Liver (tissue), 9 donors: ENCODE data around the gene DENND1C. TPM values are rescaled to one million over a fixed set of nuclear protein-coding genes. Genes with fewer than 3 reads are reported as not detected.

Experiments
- DNase-seq: peaks from one replicate; pipeline ENCODE4 v3.0.0-alpha.2; 2017; ENCODE audit warnings: low spot score
- H3K27ac ChIP-seq, 2 donors: one replicate each; pipeline ENCODE4 v1.7.0; 2013; ENCODE audit warnings: inconsistent platforms in 2 of 2, low read length in 2 of 2, control low read depth in 1 of 2, low read depth in 1 of 2, mild to moderate bottlenecking in 1 of 2
- H3K27me3 ChIP-seq, 4 donors: one replicate each; pipeline versions ENCODE4 v1.6.1 to v1.7.0; 2013; ENCODE audit warnings: low read length in 3 of 4, inconsistent platforms in 1 of 4, mild to moderate bottlenecking in 1 of 4, moderate library complexity in 1 of 4; ENCODE audit not compliant: control insufficient read depth in 4 of 4, insufficient read depth in 4 of 4
- H3K36me3 ChIP-seq, 4 donors: one replicate each; pipeline versions ENCODE4 v1.6.1 to v1.7.0; 2013; ENCODE audit warnings: low read length in 3 of 4, mild to moderate bottlenecking in 3 of 4, low read depth in 1 of 4, moderate library complexity in 1 of 4; ENCODE audit not compliant: control insufficient read depth in 4 of 4, insufficient read depth in 3 of 4
- H3K4me1 ChIP-seq, 4 donors: one replicate each; pipeline versions ENCODE4 v1.6.1 to v1.7.0; 2013; ENCODE audit warnings: low read length in 3 of 4, mild to moderate bottlenecking in 3 of 4, moderate library complexity in 1 of 4; ENCODE audit not compliant: control insufficient read depth in 4 of 4, insufficient read depth in 4 of 4
- H3K4me3 ChIP-seq, 3 donors: one replicate each; pipeline versions ENCODE4 v1.6.1 to v1.7.0; 2013; ENCODE audit warnings: low read length in 3 of 3, control low read depth in 1 of 3, low read depth in 1 of 3, mild to moderate bottlenecking in 1 of 3
- H3K9ac ChIP-seq, 2 donors: one replicate each; pipeline ENCODE4 v1.7.0; 2013; ENCODE audit warnings: low read length in 2 of 2, mild to moderate bottlenecking in 2 of 2, moderate library complexity in 2 of 2, control low read depth in 1 of 2, low read depth in 1 of 2
- H3K9me3 ChIP-seq, 4 donors: one replicate each; pipeline versions ENCODE4 v1.6.1 to v1.7.0; 2013; ENCODE audit warnings: low read length in 3 of 4; ENCODE audit not compliant: control insufficient read depth in 4 of 4
- ATF3 ChIP-seq: IDR thresholded peaks from 2 replicates; pipeline ENCODE4 v1.6.1; 2016; ENCODE audit warnings: antibody characterized with exemption
- CTCF ChIP-seq: fragments of 150-350 bp; IDR thresholded peaks from 2 replicates; pipeline ENCODE4 v1.5.1; 2017; ENCODE audit warnings: improper control_type of control experiment, low read depth, low read length; ENCODE audit not compliant: missing input control
- EGR1 ChIP-seq, 2 donors: IDR thresholded peaks; 2 replicates each; pipeline ENCODE4 v1.6.1; 2016 to 2018; ENCODE audit warnings: antibody characterized with exemption in 2 of 2, low read depth in 2 of 2
- FOXA2 ChIP-seq: IDR thresholded peaks from 2 replicates; pipeline ENCODE4 v1.6.1; 2016; ENCODE audit warnings: antibody characterized with exemption
- GABPA ChIP-seq, 2 donors: IDR thresholded peaks in 1 of 2; conservative IDR thresholded peaks in 1 of 2; 2 replicates each; pipeline ENCODE4 v1.6.1; 2016; ENCODE audit warnings: antibody characterized with exemption in 2 of 2, mild to moderate bottlenecking in 1 of 2, moderate library complexity in 1 of 2
- HNF4A ChIP-seq, 2 donors: conservative IDR thresholded peaks; 2 replicates each; pipeline ENCODE4 v1.6.1; 2016; ENCODE audit warnings: antibody characterized with exemption in 2 of 2, mild to moderate bottlenecking in 2 of 2
- HNF4G ChIP-seq: IDR thresholded peaks from 2 replicates; pipeline ENCODE4 v1.6.1; 2016; ENCODE audit warnings: antibody characterized with exemption
- JUND ChIP-seq, 2 donors: IDR thresholded peaks; 2 replicates each; pipeline ENCODE4 v1.6.1; 2016; ENCODE audit warnings: antibody characterized with exemption in 2 of 2
- RAD21 ChIP-seq, 2 donors: IDR thresholded peaks; 2 replicates each; pipeline ENCODE4 v1.6.1; 2016; ENCODE audit warnings: antibody characterized with exemption in 2 of 2, mild to moderate bottlenecking in 2 of 2
- REST ChIP-seq: IDR thresholded peaks from 2 replicates; pipeline ENCODE4 v1.6.1; 2016; ENCODE audit warnings: antibody characterized with exemption, mild to moderate bottlenecking
- RXRA ChIP-seq, 2 donors: IDR thresholded peaks; 2 replicates each; pipeline ENCODE4 v1.6.1; 2017 to 2018; ENCODE audit warnings: antibody characterized with exemption in 2 of 2, mild to moderate bottlenecking in 1 of 2
- SP1 ChIP-seq: IDR thresholded peaks from 2 replicates; pipeline ENCODE4 v1.6.1; 2018; ENCODE audit warnings: antibody characterized with exemption, mild to moderate bottlenecking
- TAF1 ChIP-seq: conservative IDR thresholded peaks from 2 replicates; pipeline ENCODE4 v1.6.1; 2016; ENCODE audit warnings: antibody characterized with exemption, mild to moderate bottlenecking
- YY1 ChIP-seq: IDR thresholded peaks from 2 replicates; pipeline ENCODE4 v1.6.1; 2016; ENCODE audit warnings: antibody characterized with exemption, mild to moderate bottlenecking
- ZBTB33 ChIP-seq: IDR thresholded peaks from 2 replicates; pipeline ENCODE4 v1.6.1; 2016; ENCODE audit warnings: antibody characterized with exemption
- WGBS: extraction: QIAGEN DNeasy Blood & Tissue Kit; methylation state at CpG from one replicate; pipeline ENCODE4 v1.1.7; 2013; 5-methylcytosine and 5-hydroxymethylcytosine counted together
- polyA plus RNA-seq, 2 donors: library from polyadenylated mRNA; stranded (reverse) in 1 of 2; unstranded in 1 of 2; fragments of 200-250 nt in 1 of 2; fragments of >200 nt in 1 of 2; fragmentation: Nextera tagmentation in 1 of 2; extraction: Ambion mirVana in 1 of 2; gene quantifications; one replicate each; pipeline versions ENCODE4 v1.2.1 to v1.2.3, GENCODE V29; 2013 to 2015
- total RNA-seq, 2 donors: library from RNA; depleted of rRNA; stranded (reverse); fragments of >200 nt; gene quantifications; one replicate each; pipeline ENCODE4 v1.2.3, GENCODE V29; 2014
- donor health status: healthy.
- donor health status: healthy.
- donor health status: healthy.
- donor health status: healthy.
- donor health status: healthy.

The DENND1C gene
- total and polyA plus RNA-seq, 4 donors = 0.99 to 1.5 (median 1.2) TPM

GRCh38 chr19:6424195-6424938, 57.2 kb downstream of the DENND1C start, which contains the start of gene KHSRP:
TSS of gene KHSRP (minus strand) at chr19:6424811. CDS start at chr19:6424701, 110 bp downstream.
- TF ChIP-seq TAF1 (no peak), HNF4G (no peak), YY1 (peak; percentile 3), RAD21 (IDR thresholded peaks at IDR 0.05) (no peak)
- no peak for DNase-seq
- Histone ChIP-seq H3K9ac (peak within 1 kb of the TSS in 1 of 2 donors; percentile 70), H3K36me3 (peaks cover 7 to 23% (median 16%) of the 10 kb centered on the region in 4 donors), H3K27me3 (no peaks in the 10 kb centered on the region), H3K4me1 (peaks cover 1 to 32% (median 20%) of the 10 kb centered on the region in 4 donors), H3K27ac (peak within 1 kb of the TSS; percentile 52 to 75), H3K4me3 (peak within 1 kb of the TSS; percentile 83 to 94 (median 88)), H3K9me3 (no peaks in the 10 kb centered on the region)
- WGBS = under 1% methylated on average over 114 of the region's 114 CpGs

GRCh38 chr19:6423499-6424194, 57.9 kb downstream of the DENND1C start:
- H3K9me3 ChIP-seq = no peaks in the 10 kb centered on the region
- DNase-seq = peak; percentile 57
- H3K9ac ChIP-seq = peak overlapping the region in 1 of 2 donors; percentile 70
- H3K36me3 ChIP-seq = peaks cover 7 to 29% (median 22%) of the 10 kb centered on the region in 4 donors
- peak overlapping the region in 1 of 2 donors; percentile 52 for H3K27ac ChIP-seq
- H3K27me3 ChIP-seq = no peaks in the 10 kb centered on the region
- 2% methylated on average over 20 of the region's 20 CpGs for whole genome bisulfite sequencing
- H3K4me3 ChIP-seq = peak overlapping the region; percentile 83 to 94 (median 88)
- peak in 1 of 2 donors; percentile 16 for TF ChIP-seq HNF4A (conservative IDR thresholded peaks at IDR 0.05)
- no peak for TF ChIP-seq HNF4G
- H3K4me1 ChIP-seq = peaks cover 1 to 32% (median 20%) of the 10 kb centered on the region in 4 donors

- no peak overlapping the region for H3K9ac ChIP-seq
- H3K4me3 ChIP-seq = no peak overlapping the region
- H3K9me3 ChIP-seq = no peaks in the 10 kb centered on the region
- no peak for DNase-seq
- H3K4me1 ChIP-seq = peaks cover 1 to 32% (median 20%) of the 10 kb centered on the region in 4 donors
- WGBS = 89% methylated on average over 20 of the region's 20 CpGs
- H3K27me3 ChIP-seq = no peaks in the 10 kb centered on the region
- no peak overlapping the region for H3K27ac ChIP-seq
- H3K36me3 ChIP-seq = peaks cover 15 to 48% (median 44%) of the 10 kb centered on the region in 4 donors
- TF ChIP-seq HNF4G (no peak), ATF3 (no peak), RAD21 (IDR thresholded peaks at IDR 0.05) (no peak), FOXA2 (no peak), RXRA (IDR thresholded peaks at IDR 0.05) (no peak), JUND (IDR thresholded peaks at IDR 0.05) (no peak), TAF1 (no peak), YY1 (no peak), GABPA (IDR thresholded peaks at IDR 0.05 in 1 of 2, conservative IDR thresholded peaks at IDR 0.05 in 1 of 2) (no peak), REST (no peak), ZBTB33 (no peak), CTCF (no peak), SP1 (no peak), EGR1 (IDR thresholded peaks at IDR 0.05; ENCODE audit: low read depth in 2 of 2) (no peak), HNF4A (conservative IDR thresholded peaks at IDR 0.05) (no peak)
Measured at GRCh38 chr19:6421075-6422014, 60.2 kb downstream of the DENND1C start.
